GM18526 (cell line): ENCODE data around the gene SORCS2.

Source experiments
- POLR2A ChIP-seq: IDR thresholded peaks from 3 replicates; pipeline ENCODE4 v1.6.1; 2011; ENCODE audit not compliant: insufficient read length; ENCODE audit errors: extremely low read depth

Gene SORCS2

GRCh38 chr4:7199129-7199725, 6.9 kb downstream of the SORCS2 start:
- TF ChIP-seq POLR2A: no peak

- no peak for TF ChIP-seq POLR2A
These were observed 7.6 kb downstream of the SORCS2 start for GRCh38 chr4:7199771-7200441.

GRCh38 chr4:7200801-7201200, 8.5 kb downstream of the SORCS2 start:
- no peak for TF ChIP-seq POLR2A

GRCh38 chr4:7201420-7202305, 9.3 kb downstream of the SORCS2 start:
- TF ChIP-seq POLR2A: no peak

GRCh38 chr4:7202411-7202810, 10.1 kb downstream of the SORCS2 start:
- no peak for TF ChIP-seq POLR2A

GRCh38 chr4:7204656-7205387, 12.5 kb downstream of the SORCS2 start:
- no peak for TF ChIP-seq POLR2A

GRCh38 chr4:7206385-7206784, 14.0 kb downstream of the SORCS2 start:
- TF ChIP-seq POLR2A: no peak

- no peak for TF ChIP-seq POLR2A
These were observed 14.7 kb downstream of the SORCS2 start for GRCh38 chr4:7206911-7207567.

- TF ChIP-seq POLR2A: no peak
These were observed 15.4 kb downstream of the SORCS2 start for GRCh38 chr4:7207628-7208231.

GRCh38 chr4:7208509-7209451, 16.4 kb downstream of the SORCS2 start:
- TF ChIP-seq POLR2A: no peak

- no peak for TF ChIP-seq POLR2A
These were observed 17.4 kb downstream of the SORCS2 start for GRCh38 chr4:7209699-7210098.

- no peak for TF ChIP-seq POLR2A
These were observed 18.5 kb downstream of the SORCS2 start for GRCh38 chr4:7210824-7211223.

GRCh38 chr4:7212101-7212674, 19.9 kb downstream of the SORCS2 start:
- TF ChIP-seq POLR2A: no peak
